ENCODE results near the gene STX4.

GRCh38 chr16:31001507-31002249, 31.7 kb upstream of the STX4 start:
- TF ChIP-seq POLR2A (IDR thresholded peaks at IDR 0.05; ENCODE audit: low read depth, low read length) (no peak), POLR2AphosphoS5 (IDR thresholded peaks at IDR 0.05; ENCODE audit: low read depth, low read length) (no peak)
